ENCODE measurements around the gene PTX4.

PTX4 gene

DNA sequence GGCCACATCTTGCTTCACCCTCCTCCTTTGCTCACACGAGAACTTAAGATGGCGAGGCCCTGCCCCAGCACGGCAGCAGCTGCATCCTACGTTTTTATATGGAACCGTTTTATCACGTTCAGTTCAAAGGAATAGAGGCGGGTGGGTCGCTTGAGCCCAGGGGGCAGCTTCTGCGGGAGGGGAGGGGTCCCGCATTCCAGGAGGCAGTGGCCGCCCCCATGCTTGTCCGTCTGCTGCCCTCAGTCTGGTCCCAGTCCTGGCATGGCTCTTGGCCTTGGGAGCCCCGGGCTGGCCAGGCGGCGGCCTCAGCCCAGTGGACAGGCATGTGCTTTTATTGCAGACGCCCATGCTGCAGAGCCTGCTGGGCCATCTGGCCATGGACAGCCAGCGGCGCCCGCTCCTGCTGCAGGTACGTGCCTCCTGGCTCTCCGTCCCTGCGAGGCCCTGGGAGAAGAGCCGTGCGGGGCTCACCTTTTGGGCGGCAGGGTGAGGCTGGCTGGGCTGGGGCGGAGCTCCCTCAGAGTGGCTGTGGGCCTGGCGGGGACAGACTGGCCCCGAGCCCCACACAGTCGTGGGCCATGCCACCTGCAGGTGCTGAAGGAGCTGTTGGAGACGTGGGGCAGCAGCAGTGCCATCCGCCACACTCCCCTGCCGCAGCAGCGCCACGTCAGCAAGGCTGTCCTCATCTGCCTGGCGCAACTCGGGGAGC, 11.2 kb upstream of the PTX4 start:
- DNase-seq: no peak

DNA sequence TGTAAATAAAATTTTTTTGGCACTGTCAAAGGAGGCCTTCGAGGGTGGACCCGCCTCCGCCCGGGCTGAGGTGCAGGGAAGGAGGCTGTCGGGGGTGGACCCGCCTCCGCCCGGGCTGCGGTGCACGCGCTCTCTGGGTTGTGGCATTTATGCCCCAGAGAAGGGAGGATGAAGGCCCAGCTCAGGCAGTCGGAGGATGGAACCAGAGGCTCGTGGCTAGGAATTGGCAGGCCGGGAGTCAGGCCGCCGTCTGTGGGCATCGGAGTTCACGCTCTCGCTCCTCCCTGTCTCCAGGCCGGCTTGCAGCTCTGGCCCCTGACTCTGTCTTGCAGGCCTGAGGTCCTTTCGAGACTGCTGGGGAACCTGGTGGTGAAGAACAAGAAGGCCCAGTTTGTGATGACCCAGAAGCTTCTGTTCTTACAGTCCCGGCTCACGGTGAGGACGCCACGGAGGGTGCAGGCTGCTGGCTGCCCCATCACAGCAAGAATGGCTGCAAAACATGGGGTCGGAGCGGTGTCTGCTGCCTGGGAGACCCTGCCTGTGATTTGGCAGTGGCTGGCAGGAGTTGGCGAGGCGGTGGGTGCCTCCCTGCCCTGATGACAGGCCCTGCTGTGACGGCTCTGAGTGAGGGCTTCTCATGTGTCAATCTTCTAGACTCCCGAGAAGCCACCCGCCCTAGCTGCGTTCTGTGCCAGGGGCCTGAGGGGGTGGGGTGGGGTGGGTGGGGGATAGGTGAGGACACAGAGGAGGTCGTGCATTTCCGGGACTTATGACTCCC, 10.3 kb upstream of the PTX4 start:
- no peak for DNase-seq

DNA sequence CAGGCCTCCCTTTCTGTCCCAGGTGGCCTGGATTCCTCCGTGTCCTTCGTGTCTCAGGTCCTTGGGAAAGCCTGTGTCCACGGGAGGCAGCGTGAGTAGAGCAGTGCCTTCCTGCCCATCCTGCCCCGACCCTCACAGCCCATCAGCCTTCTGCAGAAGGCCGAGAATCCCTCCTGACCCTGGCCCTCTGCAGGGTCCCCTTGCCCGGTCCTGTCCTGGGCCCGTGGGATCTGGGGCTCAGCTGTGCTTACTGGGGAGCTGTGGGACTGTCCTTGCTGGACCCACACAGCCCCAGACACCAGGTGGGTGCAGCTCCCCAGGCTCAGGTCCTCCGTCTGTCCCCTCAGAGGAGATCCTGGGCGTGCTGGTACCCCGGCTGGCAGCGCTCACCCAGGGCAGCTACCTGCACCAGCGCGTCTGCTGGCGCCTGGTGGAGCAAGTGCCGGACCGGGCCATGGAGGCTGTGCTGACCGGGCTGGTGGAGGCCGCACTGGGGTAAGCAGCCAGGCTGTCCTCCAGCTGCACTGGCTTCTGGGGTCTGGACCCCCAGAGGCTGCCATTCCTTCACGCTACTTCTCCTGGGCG, 8.4 kb upstream of the PTX4 start:
- no peak for DNase-seq

DNA sequence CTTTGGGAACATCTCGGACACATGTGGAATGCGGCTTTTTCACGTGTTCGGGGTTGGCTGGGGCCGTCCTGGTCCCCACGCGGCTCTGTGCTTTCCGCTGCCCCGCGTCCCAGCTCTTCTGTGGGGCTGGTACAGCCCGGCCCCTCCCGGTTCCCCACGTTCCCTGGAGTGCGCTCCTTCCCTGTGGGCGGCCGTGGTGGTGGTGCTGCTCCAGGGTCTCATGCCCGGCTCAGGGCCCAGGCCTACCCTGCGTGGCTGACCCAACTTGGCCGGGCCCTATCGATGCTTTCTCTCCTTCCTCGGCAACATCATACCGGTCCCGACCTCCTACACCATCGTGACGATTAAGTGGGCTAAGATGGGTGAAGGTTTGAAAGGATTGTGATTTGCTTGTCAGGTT, 7.7 kb upstream of the PTX4 start:
- DNase-seq: no peak

DNA sequence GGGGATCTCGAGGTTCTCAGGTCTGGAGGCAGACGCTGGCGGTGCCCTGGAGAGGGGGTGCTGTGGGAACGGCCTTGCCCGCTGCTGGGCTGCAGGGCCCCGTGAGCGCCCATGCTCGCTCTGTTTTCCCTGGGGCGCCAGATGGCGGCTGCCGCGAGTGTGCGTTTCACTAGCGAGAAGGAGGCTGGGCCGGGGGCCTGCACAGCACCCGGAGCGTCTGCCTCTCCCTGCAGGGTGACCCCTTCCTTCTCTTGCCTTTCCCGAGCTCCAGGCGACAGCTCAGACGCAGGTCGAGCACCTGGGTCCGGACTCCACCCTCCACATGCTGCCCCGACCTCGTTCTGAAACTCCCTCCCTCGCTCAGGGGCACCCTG, 7.1 kb upstream of the PTX4 start:
- DNase-seq: no peak

DNA sequence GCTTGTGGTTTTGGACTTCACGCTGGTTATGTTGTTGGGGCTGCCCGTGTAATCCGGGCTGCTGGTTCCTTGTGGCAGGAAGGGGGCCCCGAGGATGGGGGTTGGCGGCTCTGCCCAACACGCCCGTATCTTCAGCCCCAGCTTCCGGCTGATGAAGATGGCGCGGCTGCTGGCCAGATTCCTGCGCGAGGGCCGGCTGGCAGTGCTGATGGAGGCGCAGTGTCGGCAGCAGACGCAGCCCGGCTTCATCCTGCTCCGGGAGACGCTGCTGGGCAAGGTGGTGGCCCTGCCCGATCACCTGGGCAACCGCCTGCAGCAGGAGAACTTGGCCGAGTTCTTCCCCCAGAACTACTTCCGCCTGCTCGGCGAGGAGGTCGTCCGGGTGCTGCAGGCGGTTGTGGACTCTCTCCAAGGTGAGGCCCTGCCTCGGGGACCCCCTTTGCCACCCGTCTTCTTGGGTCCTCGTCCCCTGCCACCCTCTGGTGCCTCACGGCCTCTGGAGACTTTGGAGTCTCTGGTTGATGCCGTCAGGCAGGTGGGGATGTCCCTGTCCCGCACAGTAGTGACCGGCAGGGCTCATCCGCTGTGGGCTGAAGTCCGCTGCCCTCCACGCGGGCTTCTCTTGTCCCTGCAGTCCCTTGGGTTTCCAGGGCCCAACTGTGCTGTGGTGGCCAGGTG, 6.6 kb upstream of the PTX4 start:
- no peak for DNase-seq

DNA sequence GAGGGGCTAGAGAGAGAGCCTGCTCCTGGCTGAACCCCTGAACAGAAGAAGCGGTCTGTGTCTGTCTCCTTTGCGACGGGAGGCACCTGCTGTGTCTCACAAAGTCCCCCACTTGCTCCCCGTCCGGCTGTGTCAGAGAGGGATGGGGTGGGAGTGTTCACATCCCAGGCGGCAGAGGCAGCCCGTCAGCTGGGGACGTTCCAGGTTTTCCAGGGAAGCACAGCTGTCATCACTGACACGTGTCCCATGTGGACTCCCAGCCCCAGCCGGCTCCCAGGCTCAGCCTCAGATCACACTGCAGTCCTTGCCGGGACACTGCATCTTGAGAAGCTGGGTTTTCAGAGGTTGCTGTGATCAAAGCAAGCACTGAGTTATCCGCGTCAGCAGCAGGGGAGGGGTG, 6.0 kb upstream of the PTX4 start:
- DNase-seq: no peak

DNA sequence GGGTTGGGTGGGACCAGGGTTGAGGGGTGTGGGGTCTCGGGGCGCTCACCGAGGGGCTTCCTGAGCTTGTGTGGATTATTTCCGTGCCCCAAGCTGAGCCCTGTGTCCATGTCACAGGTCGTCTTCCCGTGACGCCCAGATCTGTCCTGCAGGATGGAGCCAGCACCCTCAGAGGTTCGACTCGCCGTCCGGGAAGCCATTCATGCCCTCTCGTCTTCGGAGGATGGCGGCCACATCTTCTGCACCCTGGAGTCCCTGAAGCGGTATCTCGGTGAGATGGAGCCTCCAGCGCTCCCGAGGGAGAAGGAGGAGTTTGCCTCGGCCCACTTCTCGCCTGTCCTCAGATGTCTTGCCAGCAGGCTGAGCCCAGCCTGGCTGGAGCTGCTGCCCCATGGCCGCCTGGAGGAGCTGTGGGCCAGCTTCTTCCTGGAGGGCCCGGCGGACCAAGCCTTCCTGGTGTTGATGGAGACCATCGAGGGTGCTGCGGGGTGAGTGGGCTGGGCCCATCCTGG, 5.4 kb upstream of the PTX4 start:
- DNase-seq: peak; percentile 5

DNA sequence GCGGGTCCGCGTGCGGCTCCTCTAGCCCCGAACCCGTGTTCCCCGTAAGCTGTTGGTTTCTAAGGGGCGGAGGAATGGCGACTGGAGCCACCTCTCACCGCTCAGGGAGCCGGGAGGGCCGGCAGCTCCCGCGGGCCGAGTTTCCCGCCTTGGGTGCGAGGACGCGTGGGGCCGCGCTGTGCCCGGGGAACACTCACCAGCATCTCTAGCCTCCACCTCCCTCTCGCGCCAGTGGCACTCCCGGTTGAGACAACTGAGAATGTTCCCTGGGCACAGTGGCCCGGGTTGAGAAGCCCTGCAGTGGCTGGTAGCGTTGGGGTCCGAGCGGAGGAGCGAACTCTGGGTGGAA, 5.0 kb upstream of the PTX4 start:
- DNase-seq: no peak

DNA sequence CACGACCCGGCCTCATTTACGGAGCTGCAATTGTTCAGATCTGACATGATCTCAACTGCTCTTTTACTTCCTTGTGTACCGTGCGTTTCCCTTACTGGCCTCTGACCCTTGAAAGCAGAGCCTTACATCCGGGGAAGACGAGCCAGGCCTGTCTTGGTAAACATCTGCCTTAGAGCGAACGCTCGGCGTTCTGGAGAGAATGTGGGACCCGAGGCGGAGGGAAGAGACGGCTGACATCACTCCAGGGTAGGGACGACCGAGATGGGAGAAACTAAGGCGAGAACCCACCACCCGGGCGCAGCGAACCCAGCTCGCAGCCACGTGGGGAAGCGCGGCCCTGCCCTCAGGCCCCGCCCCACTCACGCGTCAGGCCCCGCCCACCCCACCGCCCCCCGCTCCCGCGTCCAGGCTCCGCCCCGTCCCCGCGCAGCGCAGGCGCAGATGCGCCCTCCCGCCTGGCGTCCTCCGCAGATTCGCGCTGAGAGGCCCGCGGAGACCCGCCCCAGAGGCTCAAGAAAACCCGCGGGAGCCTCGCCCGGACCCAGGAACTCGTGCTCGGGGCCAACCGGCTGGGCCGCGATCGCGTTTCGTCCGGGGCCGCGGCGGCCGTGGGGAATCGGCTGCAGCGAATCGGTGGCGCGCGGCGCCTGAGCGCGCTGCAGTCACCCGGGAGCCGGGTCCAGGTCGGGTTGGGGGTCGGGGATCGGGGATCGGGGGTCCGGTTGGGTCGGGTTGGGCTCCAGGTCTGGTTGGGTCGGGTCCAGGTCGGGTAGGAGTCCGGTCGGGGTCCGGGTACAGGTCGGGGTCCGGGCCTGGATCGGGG, 4.4 kb upstream of the PTX4 start, which contains the start of gene TELO2:
Gene TELO2, plus strand, starts transcription at position 438 of the 823 bp plus-strand sequence. CDS start 922 bp downstream, outside the sequence.
- peak; percentile 47 for DNase-seq

DNA sequence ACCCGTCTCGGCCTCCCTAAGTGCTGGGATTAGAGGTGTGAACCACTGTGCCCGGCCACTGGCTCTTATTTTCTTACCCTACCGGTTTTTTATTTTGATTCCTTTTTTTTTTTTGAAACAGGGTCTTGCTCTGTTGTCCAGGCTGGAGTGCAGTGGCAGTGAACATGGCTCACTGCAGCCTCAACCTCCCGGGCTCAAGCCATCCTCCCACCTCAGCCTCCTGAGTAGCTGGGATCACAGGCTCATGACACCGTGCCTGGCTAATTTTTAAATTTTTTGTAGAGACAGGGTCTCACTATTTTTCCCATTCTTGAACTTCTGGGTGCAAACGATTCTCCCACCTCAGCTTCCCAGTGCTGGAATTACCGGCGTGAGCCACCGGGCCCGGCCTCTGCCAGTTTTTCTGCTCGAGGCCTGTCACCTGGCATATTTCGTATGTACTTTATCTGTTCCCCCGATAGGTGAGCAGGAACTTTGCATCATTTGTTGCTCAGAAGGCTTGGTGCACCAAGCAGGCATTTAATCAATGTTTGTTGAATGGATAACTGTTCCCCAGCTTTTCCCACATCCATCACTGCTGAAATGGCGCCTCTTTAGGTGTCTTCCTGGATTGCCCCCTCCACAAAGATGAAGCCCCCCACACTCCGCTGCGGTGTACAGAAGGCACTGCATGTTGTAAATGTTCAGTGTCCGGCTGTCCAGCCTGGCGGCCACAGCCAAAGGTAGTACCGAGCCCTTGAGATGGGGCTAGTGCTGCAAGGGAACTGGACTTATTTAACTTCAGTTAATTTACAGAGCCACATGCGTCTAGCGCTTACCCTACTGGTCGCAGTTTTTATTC, 3.6 kb upstream of the PTX4 start:
- DNase-seq: no peak

DNA sequence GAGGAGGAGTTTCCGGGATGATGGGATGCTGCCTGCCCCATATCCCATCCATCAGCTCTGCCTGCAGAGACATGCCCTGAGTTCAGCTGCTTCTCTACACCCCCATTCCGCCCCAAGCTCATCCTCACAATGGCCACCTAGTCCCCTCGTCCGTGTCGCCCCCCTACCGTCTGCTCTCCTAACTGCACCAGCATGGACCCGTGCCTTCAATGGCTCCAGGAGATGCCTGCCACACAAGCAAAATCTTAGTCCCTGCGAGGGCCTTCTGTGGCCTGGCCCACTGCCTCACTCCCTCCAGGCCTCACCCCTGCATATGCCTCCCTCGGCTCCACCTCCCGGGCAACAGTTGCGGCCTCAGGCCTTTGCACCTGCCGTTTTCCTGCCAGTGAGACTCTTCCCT, 2.6 kb upstream of the PTX4 start:
- no peak for DNase-seq

DNA sequence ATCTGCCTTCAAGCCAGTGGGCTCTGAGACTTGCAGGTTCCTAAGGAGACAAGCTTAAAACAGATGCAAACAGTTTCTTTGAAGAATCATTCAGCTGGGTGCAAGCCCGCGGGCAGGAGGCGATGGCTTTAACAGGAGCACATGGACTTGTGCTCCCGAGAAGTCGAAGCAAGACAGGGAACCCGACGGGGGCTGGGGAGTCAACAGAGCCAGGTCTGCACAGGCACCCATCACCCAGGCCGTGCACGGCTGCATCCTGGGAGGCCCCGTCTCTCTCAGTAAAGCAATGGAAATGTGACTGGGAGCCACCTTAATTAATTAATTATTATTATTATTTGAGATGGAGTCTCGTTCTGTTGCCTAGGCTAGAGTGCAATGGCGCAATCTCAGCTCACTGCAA, 333 bp upstream of the PTX4 start:
- no peak for DNase-seq

DNA sequence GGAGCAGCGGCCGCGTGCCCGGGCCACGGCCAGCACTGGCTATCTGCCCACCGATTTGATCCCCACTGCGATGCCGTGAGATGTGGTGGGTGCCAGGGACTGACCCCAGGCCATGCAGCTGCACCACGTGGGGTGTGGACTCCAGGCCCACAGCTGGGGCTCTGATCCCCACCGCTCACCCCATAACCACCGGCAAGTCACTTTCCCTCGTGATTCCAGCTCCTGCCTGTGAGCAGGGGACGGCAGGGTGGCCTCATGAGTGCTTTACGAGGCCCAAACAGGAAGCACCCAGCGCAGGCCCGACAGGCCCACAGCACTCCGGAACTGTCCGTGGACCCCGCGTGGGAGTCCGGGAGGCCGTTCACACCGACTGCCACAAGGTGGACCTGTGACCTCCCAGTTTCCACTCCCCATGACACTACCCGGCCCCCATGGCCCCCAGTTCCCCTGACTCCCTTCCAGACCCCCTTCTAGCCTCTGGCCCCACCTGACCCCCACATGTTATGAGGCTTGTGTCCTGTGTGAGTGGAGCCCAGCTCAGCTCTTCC, 616 bp downstream of the PTX4 start:
- DNase-seq: no peak

DNA sequence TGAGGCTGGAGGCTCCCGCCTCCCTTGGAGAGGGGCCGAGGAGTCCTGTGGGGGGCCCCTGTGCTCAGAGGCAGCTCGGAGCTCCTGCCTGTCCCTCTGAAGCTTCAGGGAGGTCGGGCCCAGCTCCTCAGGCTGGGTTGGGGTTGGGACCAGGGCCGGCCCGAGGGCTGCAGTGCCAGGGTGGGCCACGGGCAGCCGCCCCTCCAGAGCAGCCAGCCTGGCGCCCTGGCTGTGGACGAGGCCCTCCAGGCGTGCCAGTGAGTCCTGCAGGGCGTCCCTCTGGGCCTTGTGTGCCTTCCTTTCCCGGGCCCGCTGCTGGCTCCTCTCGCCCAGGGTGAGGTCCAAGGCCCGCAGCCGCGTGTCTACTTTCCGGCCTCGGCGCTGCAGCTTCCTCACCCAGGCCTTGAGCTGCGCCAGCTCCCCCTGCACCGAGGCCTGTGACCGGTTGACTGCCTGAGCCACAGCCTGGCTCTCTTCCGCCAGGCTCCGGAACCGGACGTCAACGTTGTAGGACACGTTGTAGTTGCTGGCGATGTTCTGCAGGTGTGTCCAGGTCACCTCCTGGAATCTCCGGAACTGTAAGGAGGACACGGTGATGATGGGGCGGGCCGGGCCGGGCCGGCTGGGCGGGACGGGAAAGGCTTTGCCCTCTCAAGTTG, 1.2 kb downstream of the PTX4 start:
- DNase-seq: no peak

DNA sequence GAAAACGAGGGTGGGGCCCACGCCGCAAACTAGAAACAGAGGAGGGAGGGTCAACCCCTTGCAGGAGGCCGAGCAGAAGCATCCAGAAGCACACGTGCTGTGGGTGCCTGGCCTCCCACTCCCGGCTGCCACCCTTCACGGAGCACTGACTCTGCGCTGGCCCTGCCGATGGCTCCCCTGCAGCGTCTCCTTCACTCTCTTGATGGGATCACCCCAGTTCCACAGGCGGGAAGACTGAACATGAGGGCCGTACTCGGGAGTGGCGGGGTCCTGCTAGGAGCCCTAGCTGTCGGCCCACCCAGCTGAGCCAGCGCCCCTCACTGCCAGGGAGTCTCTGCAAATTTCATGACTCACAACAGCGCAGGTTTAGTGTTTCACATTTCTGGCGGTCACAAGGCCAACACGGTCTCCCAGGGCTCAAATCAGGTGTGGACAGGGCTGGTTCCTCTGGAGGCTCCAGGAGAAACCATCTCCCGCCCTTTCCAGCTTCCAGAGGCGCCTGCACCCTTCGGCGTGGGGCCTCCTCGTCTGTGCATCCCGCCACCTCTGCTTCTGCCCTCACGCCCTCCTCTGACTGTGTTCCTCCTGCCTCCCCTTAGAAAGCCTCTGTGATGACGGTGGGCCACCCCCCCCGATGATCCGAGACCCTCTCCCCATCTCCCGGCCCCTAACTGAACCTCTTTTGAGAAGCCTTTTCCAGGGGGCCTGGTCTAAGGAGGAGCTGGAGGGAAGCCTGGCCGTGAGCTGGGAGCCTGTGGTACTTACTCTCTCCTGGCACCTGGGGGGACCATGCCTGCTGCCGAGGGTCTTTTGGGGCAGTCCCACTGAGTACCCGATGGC, 2.0 kb downstream of the PTX4 start:
- no peak for DNase-seq

DNA sequence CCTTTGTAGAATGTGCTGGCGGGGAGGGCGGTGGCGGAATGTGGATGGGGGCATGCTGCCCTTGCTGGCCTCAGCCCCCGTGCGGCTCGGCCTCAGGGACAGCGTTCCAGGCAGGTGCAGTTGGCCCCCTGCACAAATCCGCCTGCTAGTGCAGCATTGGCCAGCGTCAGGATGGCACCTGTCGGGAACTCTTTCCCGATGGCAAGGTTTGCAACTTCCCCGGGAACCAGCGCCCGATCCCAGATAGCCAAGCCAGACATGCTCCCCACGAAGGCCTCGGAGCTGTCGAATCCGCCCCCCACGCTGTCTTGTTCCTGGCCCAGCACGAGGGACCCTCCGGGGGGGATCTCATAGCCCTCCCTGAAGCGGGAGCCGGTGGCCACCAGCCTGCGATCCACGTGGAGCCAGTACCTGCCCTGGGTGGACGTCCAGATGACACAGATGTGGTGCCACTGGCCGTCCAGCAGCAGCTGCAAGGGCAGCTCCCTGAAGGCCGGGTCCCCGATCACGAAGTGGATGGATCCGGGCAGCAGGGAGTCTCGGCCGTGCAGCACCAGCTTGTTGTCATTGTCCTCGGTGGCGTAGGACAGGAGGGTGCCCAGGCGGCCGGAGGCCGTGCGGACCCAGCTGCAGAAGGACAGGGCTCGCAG, 2.8 kb downstream of the PTX4 start:
- DNase-seq: no peak

DNA sequence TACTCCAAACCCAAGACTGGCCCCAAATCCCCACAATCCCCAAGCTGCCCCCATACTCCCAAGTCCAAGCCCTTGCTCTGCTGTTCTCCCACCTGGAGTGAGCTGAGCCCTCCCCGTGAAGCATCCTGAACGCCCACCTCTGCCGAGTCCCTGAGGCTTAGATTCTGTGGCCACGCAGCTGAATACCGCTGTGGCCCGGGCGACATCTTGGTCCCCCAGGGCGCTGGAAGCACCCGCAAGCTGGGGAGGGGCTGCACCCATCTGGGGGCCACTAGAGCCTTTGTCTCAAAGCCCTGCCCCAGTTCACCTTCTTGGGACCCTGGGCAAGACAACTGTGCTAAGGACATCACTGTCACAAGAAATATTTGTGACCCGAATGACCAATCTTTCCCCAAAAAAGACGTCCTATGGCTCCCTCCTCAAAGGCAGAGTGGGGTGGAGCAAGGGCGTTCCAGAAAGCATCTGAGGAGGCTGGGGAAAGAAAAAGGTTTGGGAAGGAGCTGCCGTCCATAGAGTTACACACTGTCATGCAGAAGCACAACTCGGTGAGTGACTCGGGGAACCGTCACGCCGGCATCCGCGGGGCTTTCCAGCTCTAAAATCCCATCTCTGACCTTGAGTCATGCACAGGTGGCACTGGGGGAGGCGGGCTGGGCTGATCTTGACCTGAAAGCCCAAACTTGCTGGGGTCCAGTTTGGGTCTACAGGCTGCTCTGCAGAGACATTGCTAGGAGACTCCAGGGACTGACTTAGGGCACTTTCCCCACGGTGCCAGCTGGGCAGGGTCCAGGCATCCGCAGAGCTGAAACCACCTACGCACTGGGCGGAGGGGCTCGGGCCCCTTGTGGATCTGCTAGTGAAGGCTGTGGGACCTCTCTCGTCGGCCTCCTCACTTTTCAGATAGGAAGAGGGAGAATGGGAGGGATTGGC, 6.6 kb downstream of the PTX4 start:
- DNase-seq: no peak
